ENCODE results near the gene GRIN2A.

DNA sequence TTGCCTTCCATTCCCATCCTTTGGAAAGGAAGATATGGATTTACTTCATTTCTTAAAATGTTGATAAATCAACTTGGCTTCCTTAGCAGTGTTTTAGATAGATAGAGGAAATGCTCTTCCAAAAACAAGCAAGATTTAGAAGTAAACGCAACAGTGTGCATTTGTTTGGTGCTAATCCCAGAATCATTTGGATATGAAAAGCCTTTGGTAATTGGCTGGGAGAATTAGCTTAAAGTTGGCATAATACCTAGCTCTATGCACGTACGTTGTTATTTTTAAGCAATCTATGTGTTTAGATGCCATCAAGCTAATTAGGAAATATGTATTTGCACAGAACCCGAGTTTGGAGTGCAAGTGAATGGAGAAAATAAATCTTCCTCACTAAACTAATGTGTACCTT is 415.3 kb downstream of the GRIN2A start:
- TF ChIP-seq, protein P1, sequence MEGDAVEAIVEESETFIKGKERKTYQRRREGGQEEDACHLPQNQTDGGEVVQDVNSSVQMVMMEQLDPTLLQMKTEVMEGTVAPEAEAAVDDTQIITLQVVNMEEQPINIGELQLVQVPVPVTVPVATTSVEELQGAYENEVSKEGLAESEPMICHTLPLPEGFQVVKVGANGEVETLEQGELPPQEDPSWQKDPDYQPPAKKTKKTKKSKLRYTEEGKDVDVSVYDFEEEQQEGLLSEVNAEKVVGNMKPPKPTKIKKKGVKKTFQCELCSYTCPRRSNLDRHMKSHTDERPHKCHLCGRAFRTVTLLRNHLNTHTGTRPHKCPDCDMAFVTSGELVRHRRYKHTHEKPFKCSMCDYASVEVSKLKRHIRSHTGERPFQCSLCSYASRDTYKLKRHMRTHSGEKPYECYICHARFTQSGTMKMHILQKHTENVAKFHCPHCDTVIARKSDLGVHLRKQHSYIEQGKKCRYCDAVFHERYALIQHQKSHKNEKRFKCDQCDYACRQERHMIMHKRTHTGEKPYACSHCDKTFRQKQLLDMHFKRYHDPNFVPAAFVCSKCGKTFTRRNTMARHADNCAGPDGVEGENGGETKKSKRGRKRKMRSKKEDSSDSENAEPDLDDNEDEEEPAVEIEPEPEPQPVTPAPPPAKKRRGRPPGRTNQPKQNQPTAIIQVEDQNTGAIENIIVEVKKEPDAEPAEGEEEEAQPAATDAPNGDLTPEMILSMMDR (IDR thresholded peaks at IDR 0.05): no peak
- TF ChIP-seq POLR2A (IDR thresholded peaks at IDR 0.05) (no peak), POLR2AphosphoS5 (IDR thresholded peaks at IDR 0.05) (no peak)
